OCI-LY1 (cell line): Measurements from ENCODE around the gene ZNF585A.

Source experiments
- H2AFZ ChIP-seq: fragments of 200-600 bp; sonication (generic), shearing (Covaris generic); 2 replicates; pipeline ENCODE4 v1.6.0; 2014; ENCODE audit warnings: antibody characterized with exemption, mild to moderate bottlenecking, low read length
- H3F3A ChIP-seq: fragments of 200-600 bp; sonication (generic), shearing (Covaris generic); 2 replicates; pipeline ENCODE4 v1.6.0; 2014; ENCODE audit warnings: mild to moderate bottlenecking, antibody characterized with exemption, low read length, moderate library complexity; ENCODE audit not compliant: insufficient read depth
- H3K27ac ChIP-seq: fragments of 200-600 bp; sonication (generic); 2 replicates; pipeline ENCODE4 v1.5.1; 2014; ENCODE audit warnings: low read length, mixed run types, mild to moderate bottlenecking, low read depth; ENCODE audit not compliant: poor library complexity, severe bottlenecking
- H3K27me3 ChIP-seq: fragments of 200-600 bp; sonication (generic); 2 replicates; pipeline ENCODE4 v1.6.0; 2014; ENCODE audit warnings: antibody characterized with exemption, mild to moderate bottlenecking, low read length, moderate library complexity; ENCODE audit not compliant: insufficient read depth
- H3K36me3 ChIP-seq: fragments of 200-600 bp; sonication (generic); 2 replicates; pipeline ENCODE4 v1.6.1; 2014; ENCODE audit warnings: mild to moderate bottlenecking, antibody characterized with exemption, low read length, moderate library complexity, mixed read lengths; ENCODE audit not compliant: insufficient read depth
- H3K4me1 ChIP-seq: fragments of 200-600 bp; sonication (generic); 2 replicates; pipeline ENCODE4 v1.5.1; 2014; ENCODE audit warnings: mild to moderate bottlenecking, low read length, moderate library complexity; ENCODE audit not compliant: insufficient read depth, severe bottlenecking
- H3K4me2 ChIP-seq: fragments of 200-600 bp; sonication (generic), shearing (Covaris generic); 2 replicates; pipeline ENCODE4 v1.6.1; 2014; ENCODE audit warnings: low read length
- H3K4me3 ChIP-seq: fragments of 200-600 bp; sonication (generic); 2 replicates; pipeline ENCODE4 v1.5.1; 2014; ENCODE audit warnings: low read length, low read depth, mild to moderate bottlenecking, mixed read lengths; ENCODE audit not compliant: poor library complexity, severe bottlenecking
- H3K79me2 ChIP-seq: fragments of 200-600 bp; shearing (Covaris generic); 2 replicates; pipeline ENCODE4 v1.6.1; 2016; ENCODE audit warnings: mixed run types, low read length, mixed read lengths; ENCODE audit not compliant: insufficient read depth
- H3K9ac ChIP-seq: fragments of 200-600 bp; sonication (generic), shearing (Covaris generic); 2 replicates; pipeline ENCODE4 v1.6.1; 2014; ENCODE audit warnings: mild to moderate bottlenecking, low read length, mixed read lengths
- H3K9me2 ChIP-seq: fragments of 200-600 bp; sonication (generic), shearing (Covaris generic); 2 replicates; pipeline ENCODE4 v1.6.1; 2014; ENCODE audit warnings: low read depth, mild to moderate bottlenecking, low read length, mixed read lengths
- H3K9me3 ChIP-seq: fragments of 200-600 bp; shearing (Covaris generic); 2 replicates; pipeline ENCODE4 v1.6.1; 2014; ENCODE audit warnings: low read length, mixed read lengths
- H4K20me1 ChIP-seq: fragments of 200-600 bp; sonication (generic), shearing (Covaris generic); 2 replicates; pipeline ENCODE4 v1.6.0; 2016; ENCODE audit warnings: mild to moderate bottlenecking, low read length; ENCODE audit not compliant: insufficient read depth
- EZH2 ChIP-seq: fragments of 200-600 bp; sonication (generic), shearing (Covaris generic); IDR thresholded peaks from 2 replicates; pipeline ENCODE4 v1.8.0; 2017; ENCODE audit warnings: borderline replicate concordance, mixed run types, mild to moderate bottlenecking, antibody characterized with exemption, low read length, moderate library complexity, mixed read lengths
- TF ChIP-seq, protein P1 (sequence below): fragments of 200-600 bp; sonication (generic), shearing (Covaris generic); IDR thresholded peaks from 2 replicates; pipeline ENCODE4 v1.5.1; 2017; ENCODE audit warnings: mild to moderate bottlenecking, antibody characterized with exemption, low read length, moderate library complexity, mixed read lengths

ZNF585A gene

DNA sequence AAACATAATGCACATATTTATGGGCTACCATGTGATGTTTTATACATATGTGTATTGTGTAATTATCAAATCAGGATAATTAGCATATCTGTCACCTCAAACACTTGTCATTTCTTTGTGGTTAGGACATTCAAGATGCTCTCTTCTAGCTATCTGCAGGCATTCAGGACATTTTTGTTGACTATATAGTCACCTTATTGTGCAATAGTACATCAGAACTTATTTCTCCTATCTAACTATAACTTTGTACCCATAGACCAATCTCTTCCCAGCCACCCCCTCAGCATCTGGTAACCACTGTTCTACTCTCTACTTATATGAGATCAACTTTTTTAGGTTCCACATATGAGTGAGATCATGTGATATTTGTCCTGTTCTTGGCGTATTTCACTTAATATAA, 73.9 kb downstream of the ZNF585A start:
- Histone ChIP-seq H3K9me3 (peaks cover 13% of the 10 kb centered on the region), H3K4me2 (no peak overlapping the region), H3F3A (no peaks in the 10 kb centered on the region), H3K4me1 (no peaks in the 10 kb centered on the region), H3K9ac (no peak overlapping the region), H2AFZ (no peak overlapping the region), H3K9me2 (no peaks in the 10 kb centered on the region), H3K27me3 (no peaks in the 10 kb centered on the region), H3K36me3 (peaks cover 98% of the 10 kb centered on the region), H4K20me1 (no peaks in the 10 kb centered on the region), H3K27ac (no peak overlapping the region), H3K4me3 (no peak overlapping the region), H3K79me2 (no peaks in the 10 kb centered on the region)
- TF ChIP-seq, protein P1, sequence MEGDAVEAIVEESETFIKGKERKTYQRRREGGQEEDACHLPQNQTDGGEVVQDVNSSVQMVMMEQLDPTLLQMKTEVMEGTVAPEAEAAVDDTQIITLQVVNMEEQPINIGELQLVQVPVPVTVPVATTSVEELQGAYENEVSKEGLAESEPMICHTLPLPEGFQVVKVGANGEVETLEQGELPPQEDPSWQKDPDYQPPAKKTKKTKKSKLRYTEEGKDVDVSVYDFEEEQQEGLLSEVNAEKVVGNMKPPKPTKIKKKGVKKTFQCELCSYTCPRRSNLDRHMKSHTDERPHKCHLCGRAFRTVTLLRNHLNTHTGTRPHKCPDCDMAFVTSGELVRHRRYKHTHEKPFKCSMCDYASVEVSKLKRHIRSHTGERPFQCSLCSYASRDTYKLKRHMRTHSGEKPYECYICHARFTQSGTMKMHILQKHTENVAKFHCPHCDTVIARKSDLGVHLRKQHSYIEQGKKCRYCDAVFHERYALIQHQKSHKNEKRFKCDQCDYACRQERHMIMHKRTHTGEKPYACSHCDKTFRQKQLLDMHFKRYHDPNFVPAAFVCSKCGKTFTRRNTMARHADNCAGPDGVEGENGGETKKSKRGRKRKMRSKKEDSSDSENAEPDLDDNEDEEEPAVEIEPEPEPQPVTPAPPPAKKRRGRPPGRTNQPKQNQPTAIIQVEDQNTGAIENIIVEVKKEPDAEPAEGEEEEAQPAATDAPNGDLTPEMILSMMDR = no peak
- TF ChIP-seq EZH2 = no peak

DNA sequence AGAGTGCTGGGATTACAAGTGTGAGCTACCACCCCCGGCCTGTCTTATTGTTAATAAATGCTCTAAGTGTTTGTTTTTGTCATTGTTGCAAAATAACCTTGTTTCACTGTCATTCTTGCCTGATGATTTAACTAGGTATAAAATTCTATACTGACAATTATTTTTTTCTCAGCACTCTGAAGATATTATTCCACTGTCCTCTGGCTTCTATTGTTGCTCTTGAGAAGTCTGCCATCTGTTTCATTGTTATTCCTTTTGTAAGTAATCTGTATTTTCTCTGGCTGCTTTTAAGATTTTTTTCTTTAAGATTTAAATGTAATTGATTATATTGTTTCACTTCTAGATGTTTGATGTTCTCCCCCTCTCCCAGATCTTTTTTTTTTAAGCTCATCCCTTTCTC, 76.6 kb downstream of the ZNF585A start:
- TF ChIP-seq, protein P1 = no peak
- TF ChIP-seq EZH2 = no peak
- Histone ChIP-seq H3K9ac (no peak overlapping the region), H3K36me3 (peaks cover 99% of the 10 kb centered on the region), H3F3A (no peaks in the 10 kb centered on the region), H2AFZ (no peak overlapping the region), H3K27me3 (no peaks in the 10 kb centered on the region), H3K9me2 (no peaks in the 10 kb centered on the region), H4K20me1 (no peaks in the 10 kb centered on the region), H3K79me2 (no peaks in the 10 kb centered on the region), H3K4me1 (no peaks in the 10 kb centered on the region), H3K9me3 (0 out of 2 replicates have a peak, but pooled peaks cover 9% of the 10 kb centered on the region), H3K27ac (no peak overlapping the region), H3K4me3 (no peak overlapping the region), H3K4me2 (no peak overlapping the region)
